Gastroesophageal sphincter (tissue), 4 donors: ENCODE data around the gene MAP4K1. TPM values are rescaled to one million over a fixed set of nuclear protein-coding genes. Genes with fewer than 3 reads are reported as not detected.

Experiments
- ATAC-seq: fragments of 150-250 bp; one replicate; pipeline ENCODE4 v1.9.1; 2016; ENCODE audit warnings: mild to moderate bottlenecking, moderate library complexity
- H3K27ac ChIP-seq, 4 donors: fragments of 200-600 bp; sonication (generic) in 3 of 4; 1 replicate in 3 of 4; 2 replicates in 1 of 4; pipeline ENCODE4 v1.5.1; 2016 to 2019
- H3K27me3 ChIP-seq: fragments of 200-600 bp; sonication (generic); one replicate; pipeline ENCODE4 v1.5.1; 2019
- H3K36me3 ChIP-seq, 2 donors: fragments of 200-600 bp; sonication (generic); one replicate each; pipeline ENCODE4 v1.5.1; 2019; ENCODE audit warnings: control low read depth in 1 of 2
- H3K4me1 ChIP-seq, 3 donors: fragments of 200-600 bp; sonication (generic); 1 replicate in 2 of 3; 2 replicates in 1 of 3; pipeline ENCODE4 v1.5.1; 2016 to 2019; ENCODE audit warnings: control low read depth in 2 of 3
- H3K4me3 ChIP-seq, 2 donors: fragments of 200-600 bp; sonication (generic); one replicate each; pipeline ENCODE4 v1.5.1; 2019; ENCODE audit warnings: mild to moderate bottlenecking in 1 of 2, moderate library complexity in 1 of 2
- H3K9me3 ChIP-seq, 3 donors: fragments of 200-600 bp; sonication (generic); one replicate each; pipeline ENCODE4 v1.5.1; 2017 to 2019; ENCODE audit warnings: control low read depth in 2 of 3
- CTCF ChIP-seq, 4 experiments: fragments of 200-600 bp in 2 of 4; fragments of 450-650 bp in 2 of 4; sonication (generic) in 1 of 4; IDR thresholded peaks; one replicate each; pipeline ENCODE4 v1.5.1; 2017 to 2019; ENCODE audit warnings: antibody characterized with exemption in 4 of 4, mild to moderate bottlenecking in 2 of 4, moderate library complexity in 2 of 4
- EP300 ChIP-seq: sonication (generic); formaldehyde crosslinking; IDR thresholded peaks from one replicate; pipeline ENCODE4 v1.6.1; 2017; ENCODE audit warnings: antibody characterized with exemption, mild to moderate bottlenecking
- POLR2A ChIP-seq, 2 donors: fragments of 450-650 bp; IDR thresholded peaks; one replicate each; pipeline ENCODE4 v1.6.1; 2017; ENCODE audit warnings: antibody characterized with exemption in 2 of 2, mild to moderate bottlenecking in 2 of 2, moderate library complexity in 1 of 2
- POLR2AphosphoS5 ChIP-seq: sonication (generic); formaldehyde crosslinking; IDR thresholded peaks from one replicate; pipeline ENCODE4 v1.6.1; 2017; ENCODE audit warnings: antibody characterized with exemption
- WGBS, 2 donors: methylation state at CpG; one replicate each; pipeline ENCODE4 v1.1.5; 2018; ENCODE audit warnings: low coverage in 1 of 2; 5-methylcytosine and 5-hydroxymethylcytosine counted together
- total RNA-seq, 4 donors: library from RNA; depleted of rRNA; stranded (reverse); fragments of >200 nt; gene quantifications; one replicate each; pipeline ENCODE4 v1.1.0, GENCODE V29; 2016

Gene MAP4K1
- total RNA-seq, result 10 to 100 TPM in 1 of 4 donors, 1 to 10 TPM in 2, under 1 TPM in 1; 0.62 to 16.1 (median 3.1) TPM

GRCh38 chr19:38617764-38618589 is at the start of gene MAP4K1:
Gene MAP4K1, minus strand, starts transcription at chr19:38617953. Its CDS starts 58 bp downstream, at chr19:38617895.
- Histone ChIP-seq H3K27me3 (no peaks in the 10 kb centered on the region), H3K4me3 (peak within 1 kb of the TSS; percentile 46 to 62), H3K4me1 (peaks cover 3 to 34% (median 14%) of the 10 kb centered on the region in 3 donors), H3K9me3 (no peaks in the 10 kb centered on the region), H3K27ac (peak within 1 kb of the TSS; percentile 34 to 91 (median 84)), H3K36me3 (peaks cover 0 to 29% of the 10 kb centered on the region in 2 donors)
- TF ChIP-seq POLR2A (IDR thresholded peaks at IDR 0.05), result no peak
- TF ChIP-seq CTCF (IDR thresholded peaks at IDR 0.05), result no peak
- no peak for TF ChIP-seq EP300
- TF ChIP-seq POLR2AphosphoS5, result no peak
- ATAC-seq, result peak; percentile 1
- no CpG with 5 or more reads among the region's 28 CpGs for WGBS, 2 donors

- H3K9me3 ChIP-seq, result no peaks in the 10 kb centered on the region
- H3K27ac ChIP-seq, result peak overlapping the region; percentile 95 to 97 (median 96)
- 25 to 29% methylated on average over 10 of the region's 10 CpGs for whole genome bisulfite sequencing, 2 donors
- peak; percentile 17 for ATAC-seq
- peaks cover 46 to 100% (median 89%) of the 10 kb centered on the region in 3 donors for H3K4me1 ChIP-seq
- TF ChIP-seq POLR2AphosphoS5, result peak; percentile 87
- no peak for TF ChIP-seq CTCF (IDR thresholded peaks at IDR 0.05)
- TF ChIP-seq POLR2A (IDR thresholded peaks at IDR 0.05), result no peak
- H3K36me3 ChIP-seq, result no peaks in the 10 kb centered on the region
- no peaks in the 10 kb centered on the region for H3K27me3 ChIP-seq
- no peak overlapping the region for H3K4me3 ChIP-seq
These were observed 49.1 kb upstream of the MAP4K1 start for GRCh38 chr19:38666663-38667511.

- Histone ChIP-seq H3K9me3 (no peaks in the 10 kb centered on the region), H3K27me3 (no peaks in the 10 kb centered on the region), H3K36me3 (peaks cover 0 to 1% of the 10 kb centered on the region in 2 donors), H3K4me3 (no peak overlapping the region), H3K4me1 (peaks cover 39 to 100% (median 94%) of the 10 kb centered on the region in 3 donors), H3K27ac (peak overlapping the region; percentile 95 to 97 (median 96))
- peak; percentile 52 for ATAC-seq
- peak; percentile 30 to 41 for TF ChIP-seq POLR2A (IDR thresholded peaks at IDR 0.05)
- no peak for TF ChIP-seq CTCF (IDR thresholded peaks at IDR 0.05)
- peak; percentile 56 for TF ChIP-seq POLR2AphosphoS5
- no peak for TF ChIP-seq EP300
- 13 to 20% methylated on average over 7 to 12 of the region's 19 CpGs for WGBS, 2 donors
These were observed 48.4 kb upstream of the MAP4K1 start for GRCh38 chr19:38665950-38666662.

- Histone ChIP-seq H3K36me3 (peaks cover 0 to 5% of the 10 kb centered on the region in 2 donors), H3K4me1 (peaks cover 34 to 100% (median 94%) of the 10 kb centered on the region in 3 donors), H3K9me3 (no peaks in the 10 kb centered on the region), H3K27ac (peak overlapping the region; percentile 95 to 97 (median 96)), H3K27me3 (no peaks in the 10 kb centered on the region), H3K4me3 (no peak overlapping the region)
- 20 to 56% methylated on average over 1 to 8 of the region's 13 CpGs for WGBS, 2 donors
- no peak for ATAC-seq
- TF ChIP-seq POLR2AphosphoS5, result no peak
- TF ChIP-seq EP300, result no peak
- no peak for TF ChIP-seq CTCF (IDR thresholded peaks at IDR 0.05)
- no peak for TF ChIP-seq POLR2A (IDR thresholded peaks at IDR 0.05)
These were observed 47.6 kb upstream of the MAP4K1 start for GRCh38 chr19:38665219-38665931.
